Superior temporal gyrus (tissue), 1 donor: ENCODE measurements around the gene EXOC6B.
"Not testable (repeated sequence)": the region's sequence is repeated elsewhere in the genome, so short reads cannot be mapped to it uniquely, and the experiment has no call there.

Source experiments
- DNase-seq: peaks from one replicate; pipeline ENCODE4 v3.0.0-alpha.2; 2016; ENCODE audit errors: extremely low spot score

The EXOC6B gene

GRCh38 chr2:72442270-72442669 is 383.6 kb downstream of the EXOC6B start:
- DNase-seq = no peak

- no peak for DNase-seq
These were observed 385.9 kb downstream of the EXOC6B start for GRCh38 chr2:72439892-72440291.

- DNase-seq = no peak
These were observed 387.5 kb downstream of the EXOC6B start for GRCh38 chr2:72438364-72438763.

GRCh38 chr2:72431737-72432136 is 394.1 kb downstream of the EXOC6B start:
- DNase-seq = no peak

GRCh38 chr2:72427022-72427861 is 398.6 kb downstream of the EXOC6B start:
- DNase-seq = no peak

- no peak for DNase-seq
These were observed 399.8 kb downstream of the EXOC6B start for GRCh38 chr2:72425996-72426395.

- DNase-seq = no peak
These were observed 402.1 kb downstream of the EXOC6B start for GRCh38 chr2:72423756-72424155.

GRCh38 chr2:72421771-72422379 is 404.0 kb downstream of the EXOC6B start:
- DNase-seq = not testable (repeated sequence)

GRCh38 chr2:72415781-72416475 is 409.9 kb downstream of the EXOC6B start:
- DNase-seq = no peak

GRCh38 chr2:72415241-72415661 is 410.6 kb downstream of the EXOC6B start:
- DNase-seq = no peak

GRCh38 chr2:72414137-72414760 is 411.6 kb downstream of the EXOC6B start:
- DNase-seq = peak; percentile 24

GRCh38 chr2:72413716-72414115 is 412.1 kb downstream of the EXOC6B start:
- no peak for DNase-seq

GRCh38 chr2:72412214-72412613 is 413.6 kb downstream of the EXOC6B start:
- DNase-seq = no peak

GRCh38 chr2:72399879-72400278 is 426.0 kb downstream of the EXOC6B start:
- DNase-seq = no peak

- no peak for DNase-seq
These were observed 430.7 kb downstream of the EXOC6B start for GRCh38 chr2:72395096-72395495.

GRCh38 chr2:72394541-72395070 is 431.2 kb downstream of the EXOC6B start:
- DNase-seq = no peak

GRCh38 chr2:72389447-72389846 is 436.4 kb downstream of the EXOC6B start:
- DNase-seq = no peak

GRCh38 chr2:72388263-72388662 is 437.6 kb downstream of the EXOC6B start:
- DNase-seq = no peak

GRCh38 chr2:72386288-72386687 is 439.5 kb downstream of the EXOC6B start:
- no peak for DNase-seq

GRCh38 chr2:72378753-72379348 is 447.0 kb downstream of the EXOC6B start:
- no peak for DNase-seq

- no peak for DNase-seq
These were observed 458.2 kb downstream of the EXOC6B start for GRCh38 chr2:72367530-72368225.
